Measurements from ENCODE around the gene SLC10A6. TPM values are rescaled to one million over a fixed set of nuclear protein-coding genes. Genes with fewer than 3 reads are reported as not detected.

SLC10A6 gene
- total and polyA plus RNA-seq, 10 of the 15 experiments (the other 5 are each of a cell fraction or from before 2014, with no cell fraction given) = 0.05 TPM; not detected in 9

DNA sequence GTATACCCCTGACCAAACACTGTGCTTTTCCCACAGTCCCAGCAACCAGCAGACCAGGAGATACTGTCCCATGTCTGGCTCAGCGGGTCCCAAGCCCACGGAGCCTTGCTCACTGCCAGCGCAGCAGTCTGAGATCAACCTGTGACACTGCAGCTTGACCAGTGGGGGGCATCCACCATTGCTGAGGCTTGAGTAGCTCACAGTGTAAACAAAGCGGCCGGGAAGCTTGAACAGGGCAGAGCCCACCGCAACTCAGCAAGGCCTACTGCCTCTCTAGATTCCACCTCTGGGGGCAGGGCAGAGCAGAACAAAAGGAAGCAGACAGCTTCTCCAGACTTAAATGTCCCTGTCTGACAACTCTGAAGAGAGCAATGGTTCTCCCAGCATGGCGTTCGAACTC, 58.1 kb downstream of the SLC10A6 start:
- Histone ChIP-seq H3K79me2 (ENCODE audit: control insufficient read depth, insufficient read depth, low read length) (no peaks in the 10 kb centered on the region), H3K4me1 (ENCODE audit: control insufficient read depth, insufficient read depth, low read length) (no peaks in the 10 kb centered on the region), H3K36me3 (ENCODE audit: control insufficient read depth in 2 of 2, insufficient read depth in 2 of 2, low read length in 1 of 2) (peaks cover 0 to 4% of the 10 kb centered on the region in 2 experiments; a peak in 1 of 4 replicates), H3K4me2 (ENCODE audit: control insufficient read depth, insufficient read depth) (no peak overlapping the region), H3K27ac (ENCODE audit: control insufficient read depth, insufficient read depth) (no peak overlapping the region), H3K4me3 (no peak overlapping the region), H3K9ac (ENCODE audit: control insufficient read depth, insufficient read depth, low read length) (no peak overlapping the region), H3K27me3 (replicated peaks in 1 of 2; ENCODE audit: control insufficient read depth in 2 of 2, insufficient read depth in 2 of 2, low read length in 1 of 2) (no peaks in the 10 kb centered on the region), H4K20me1 (ENCODE audit: control insufficient read depth, insufficient read depth) (no peaks in the 10 kb centered on the region), H2AFZ (ENCODE audit: control insufficient read depth, low read depth, low read length) (no peak overlapping the region), H3K9me3 (replicated peaks; ENCODE audit: control insufficient read depth, insufficient read depth, low read length) (no peaks in the 10 kb centered on the region)
- ChIA-PET CTCF (no interaction called here), SMC1A (ENCODE audit: uncharacterized antibody, unreplicated experiment) (interaction anchor here (1.0 kb wide), 1 partner anchor 11 kb away, joined by 4 read pairs; no protein-coding TSS in a partner anchor), POLR2A (no interaction called here), RAD21 (ENCODE audit: unreplicated experiment) (no interaction called here)
- 51% methylated on average over 8 of the region's 8 CpGs for WGBS (ENCODE audit: insufficient coverage, insufficient replicate concordance, low lambda C conversion rate, missing lambda C conversion rate)
- BruUV-seq (replicated peaks) = no TSS peak
- in situ Hi-C loops (cut with MboI) (no loop called here), intact Hi-C loops (cut with micrococcal nuclease; ENCODE audit: unreplicated experiment) (no loop called here)
- no peak for ATAC-seq
- no peak for FAIRE-seq
- no peak for TF ChIP-seq KDM1A (IDR thresholded peaks at IDR 0.05; ENCODE audit: borderline replicate concordance)
- no peak for TF ChIP-seq BACH1 (IDR thresholded peaks at IDR 0.05; ENCODE audit: borderline replicate concordance)
- no peak for DNase-seq (ENCODE audit: low read depth, low spot score)

DNA sequence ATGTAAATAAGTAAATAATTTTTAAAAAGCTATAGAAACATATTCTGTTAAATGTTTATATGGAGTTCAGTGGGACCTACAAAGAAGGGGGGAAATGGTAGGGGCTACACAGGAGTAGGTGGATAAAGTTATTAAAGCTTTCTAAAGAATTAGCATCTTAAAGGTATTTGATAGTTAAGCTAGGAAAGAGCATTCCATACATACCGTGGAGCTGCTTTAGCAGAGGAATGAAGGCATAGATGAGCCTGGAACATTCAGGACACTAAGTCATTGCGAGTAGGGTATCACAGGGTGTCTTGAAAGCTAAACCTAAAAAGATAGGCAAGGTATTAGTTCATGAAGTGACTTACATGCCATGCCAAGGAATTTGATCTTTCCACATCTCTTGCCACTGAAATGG, 60.4 kb downstream of the SLC10A6 start:
- DNase-seq (ENCODE audit: low read depth, low spot score) (no peak), ATAC-seq (no peak), FAIRE-seq (no peak)
- intact Hi-C loops (cut with micrococcal nuclease; ENCODE audit: unreplicated experiment) = no loop called here
- in situ Hi-C loops (cut with MboI) = no loop called here
- H3K27me3 ChIP-seq (replicated peaks in 1 of 2; ENCODE audit: control insufficient read depth in 2 of 2, insufficient read depth in 2 of 2, low read length in 1 of 2) = no peaks in the 10 kb centered on the region
- no peak overlapping the region for H3K27ac ChIP-seq (ENCODE audit: control insufficient read depth, insufficient read depth)
- peaks cover 0 to 4% of the 10 kb centered on the region in 2 experiments; a peak in 1 of 4 replicates for H3K36me3 ChIP-seq (ENCODE audit: control insufficient read depth in 2 of 2, insufficient read depth in 2 of 2, low read length in 1 of 2)
- ChIA-PET POLR2A (interaction anchor here (0.6 to 1.1 kb wide), 2 partner anchors 25 to 27 kb away, joined by 3 read pairs; no protein-coding TSS in a partner anchor), CTCF (interaction anchor here (0.6 to 3.8 kb wide), 3 partner anchors 162 to 291 kb away, joined by 3 to 26 read pairs (median 4); no protein-coding TSS in a partner anchor), RAD21 (ENCODE audit: unreplicated experiment) (interaction anchor here (1.0 to 1.4 kb wide), 2 partner anchors 190 to 195 kb away, joined by 3 to 5 read pairs; partner anchors contain the start of gene PTPN13), SMC1A (ENCODE audit: uncharacterized antibody, unreplicated experiment) (interaction anchor here (0.6 to 1.6 kb wide), 7 partner anchors 8 to 267 kb away, joined by 3 to 6 read pairs (median 3); no protein-coding TSS in a partner anchor)
- H2AFZ ChIP-seq (ENCODE audit: control insufficient read depth, low read depth, low read length) = no peak overlapping the region
- H3K9me3 ChIP-seq (replicated peaks; ENCODE audit: control insufficient read depth, insufficient read depth, low read length) = no peaks in the 10 kb centered on the region
- no peaks in the 10 kb centered on the region for H3K4me1 ChIP-seq (ENCODE audit: control insufficient read depth, insufficient read depth, low read length)
- H3K4me2 ChIP-seq (ENCODE audit: control insufficient read depth, insufficient read depth) = no peak overlapping the region
- H3K4me3 ChIP-seq = no peak overlapping the region
- no peaks in the 10 kb centered on the region for H4K20me1 ChIP-seq (ENCODE audit: control insufficient read depth, insufficient read depth)
- 7% methylated on average over 2 of the region's 2 CpGs for WGBS (ENCODE audit: insufficient coverage, insufficient replicate concordance, low lambda C conversion rate, missing lambda C conversion rate)
- no peaks in the 10 kb centered on the region for H3K79me2 ChIP-seq (ENCODE audit: control insufficient read depth, insufficient read depth, low read length)
- BruUV-seq (replicated peaks) = no TSS peak
- no peak overlapping the region for H3K9ac ChIP-seq (ENCODE audit: control insufficient read depth, insufficient read depth, low read length)
- TF ChIP-seq HDAC6 (IDR thresholded peaks at IDR 0.05; ENCODE audit: unreplicated experiment) = no peak
- TF ChIP-seq CBX5 (IDR thresholded peaks at IDR 0.05; ENCODE audit: low read depth) = no peak
- no peak for TF ChIP-seq EZH2 (IDR thresholded peaks at IDR 0.05; ENCODE audit: borderline replicate concordance, control insufficient read depth, low read depth, low read length)
- TF ChIP-seq, protein P1, sequence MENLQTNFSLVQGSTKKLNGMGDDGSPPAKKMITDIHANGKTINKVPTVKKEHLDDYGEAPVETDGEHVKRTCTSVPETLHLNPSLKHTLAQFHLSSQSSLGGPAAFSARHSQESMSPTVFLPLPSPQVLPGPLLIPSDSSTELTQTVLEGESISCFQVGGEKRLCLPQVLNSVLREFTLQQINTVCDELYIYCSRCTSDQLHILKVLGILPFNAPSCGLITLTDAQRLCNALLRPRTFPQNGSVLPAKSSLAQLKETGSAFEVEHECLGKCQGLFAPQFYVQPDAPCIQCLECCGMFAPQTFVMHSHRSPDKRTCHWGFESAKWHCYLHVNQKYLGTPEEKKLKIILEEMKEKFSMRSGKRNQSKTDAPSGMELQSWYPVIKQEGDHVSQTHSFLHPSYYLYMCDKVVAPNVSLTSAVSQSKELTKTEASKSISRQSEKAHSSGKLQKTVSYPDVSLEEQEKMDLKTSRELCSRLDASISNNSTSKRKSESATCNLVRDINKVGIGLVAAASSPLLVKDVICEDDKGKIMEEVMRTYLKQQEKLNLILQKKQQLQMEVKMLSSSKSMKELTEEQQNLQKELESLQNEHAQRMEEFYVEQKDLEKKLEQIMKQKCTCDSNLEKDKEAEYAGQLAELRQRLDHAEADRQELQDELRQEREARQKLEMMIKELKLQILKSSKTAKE (IDR thresholded peaks at IDR 0.05; ENCODE audit: low read depth, poor library complexity, severe bottlenecking) = no peak
- no peak for TF ChIP-seq HDAC2 (IDR thresholded peaks at IDR 0.05)
- TF ChIP-seq CEBPB (IDR thresholded peaks at IDR 0.05; ENCODE audit: borderline replicate concordance in 1 of 2, low read depth in 2 of 2, low read length in 2 of 2) = no peak
- TF ChIP-seq SMC3 (IDR thresholded peaks at IDR 0.05; ENCODE audit: borderline replicate concordance, low read length) = no peak
- no peak for TF ChIP-seq IRF4 (IDR thresholded peaks at IDR 0.05; ENCODE audit: low read depth, low read length)
- no peak for TF ChIP-seq RUNX3 (IDR thresholded peaks at IDR 0.05; ENCODE audit: low read length)
- TF ChIP-seq, protein P2, sequence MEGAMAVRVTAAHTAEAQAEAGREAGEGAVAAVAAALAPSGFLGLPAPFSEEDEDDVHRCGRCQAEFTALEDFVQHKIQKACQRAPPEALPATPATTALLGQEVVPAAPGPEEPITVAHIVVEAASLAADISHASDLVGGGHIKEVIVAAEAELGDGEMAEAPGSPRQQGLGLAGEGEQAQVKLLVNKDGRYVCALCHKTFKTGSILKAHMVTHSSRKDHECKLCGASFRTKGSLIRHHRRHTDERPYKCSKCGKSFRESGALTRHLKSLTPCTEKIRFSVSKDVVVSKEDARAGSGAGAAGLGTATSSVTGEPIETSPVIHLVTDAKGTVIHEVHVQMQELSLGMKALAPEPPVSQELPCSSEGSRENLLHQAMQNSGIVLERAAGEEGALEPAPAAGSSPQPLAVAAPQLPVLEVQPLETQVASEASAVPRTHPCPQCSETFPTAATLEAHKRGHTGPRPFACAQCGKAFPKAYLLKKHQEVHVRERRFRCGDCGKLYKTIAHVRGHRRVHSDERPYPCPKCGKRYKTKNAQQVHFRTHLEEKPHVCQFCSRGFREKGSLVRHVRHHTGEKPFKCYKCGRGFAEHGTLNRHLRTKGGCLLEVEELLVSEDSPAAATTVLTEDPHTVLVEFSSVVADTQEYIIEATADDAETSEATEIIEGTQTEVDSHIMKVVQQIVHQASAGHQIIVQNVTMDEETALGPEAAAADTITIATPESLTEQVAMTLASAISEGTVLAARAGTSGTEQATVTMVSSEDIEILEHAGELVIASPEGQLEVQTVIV (IDR thresholded peaks at IDR 0.05; ENCODE audit: borderline replicate concordance, partially characterized antibody) = no peak
